ENCODE data around the gene PCYT2. TPM values are rescaled to one million over a fixed set of nuclear protein-coding genes. Genes with fewer than 3 reads are reported as not detected.

The PCYT2 gene
- total RNA-seq, 1 experiment from 2014 or later, result 31.4 TPM

DNA sequence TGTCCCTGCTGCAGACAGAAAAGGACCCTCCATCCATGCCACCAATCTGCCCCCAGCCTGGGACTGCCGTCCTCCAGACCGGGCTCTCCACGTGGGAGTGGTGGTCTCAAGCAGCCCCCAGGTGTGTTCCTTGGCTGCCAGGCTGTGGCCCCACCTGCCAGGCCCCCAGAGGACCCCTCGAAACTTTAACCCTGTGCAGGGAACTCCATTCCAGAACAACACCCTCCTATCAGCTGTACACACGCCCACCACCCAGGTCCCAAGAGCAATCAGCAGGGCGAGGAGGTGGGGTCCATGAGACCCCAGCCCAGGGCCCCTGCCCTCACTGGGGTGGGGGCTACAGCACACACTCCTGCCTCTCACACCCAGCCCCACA lies 24.5 kb upstream of the PCYT2 start (continued):
- TF ChIP-seq, protein P1, sequence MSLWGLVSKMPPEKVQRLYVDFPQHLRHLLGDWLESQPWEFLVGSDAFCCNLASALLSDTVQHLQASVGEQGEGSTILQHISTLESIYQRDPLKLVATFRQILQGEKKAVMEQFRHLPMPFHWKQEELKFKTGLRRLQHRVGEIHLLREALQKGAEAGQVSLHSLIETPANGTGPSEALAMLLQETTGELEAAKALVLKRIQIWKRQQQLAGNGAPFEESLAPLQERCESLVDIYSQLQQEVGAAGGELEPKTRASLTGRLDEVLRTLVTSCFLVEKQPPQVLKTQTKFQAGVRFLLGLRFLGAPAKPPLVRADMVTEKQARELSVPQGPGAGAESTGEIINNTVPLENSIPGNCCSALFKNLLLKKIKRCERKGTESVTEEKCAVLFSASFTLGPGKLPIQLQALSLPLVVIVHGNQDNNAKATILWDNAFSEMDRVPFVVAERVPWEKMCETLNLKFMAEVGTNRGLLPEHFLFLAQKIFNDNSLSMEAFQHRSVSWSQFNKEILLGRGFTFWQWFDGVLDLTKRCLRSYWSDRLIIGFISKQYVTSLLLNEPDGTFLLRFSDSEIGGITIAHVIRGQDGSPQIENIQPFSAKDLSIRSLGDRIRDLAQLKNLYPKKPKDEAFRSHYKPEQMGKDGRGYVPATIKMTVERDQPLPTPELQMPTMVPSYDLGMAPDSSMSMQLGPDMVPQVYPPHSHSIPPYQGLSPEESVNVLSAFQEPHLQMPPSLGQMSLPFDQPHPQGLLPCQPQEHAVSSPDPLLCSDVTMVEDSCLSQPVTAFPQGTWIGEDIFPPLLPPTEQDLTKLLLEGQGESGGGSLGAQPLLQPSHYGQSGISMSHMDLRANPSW (CRISPR knock-in tag; conservative IDR thresholded peaks at IDR 0.05; ENCODE audit: low read depth), result no peak
- TF ChIP-seq, protein P2, sequence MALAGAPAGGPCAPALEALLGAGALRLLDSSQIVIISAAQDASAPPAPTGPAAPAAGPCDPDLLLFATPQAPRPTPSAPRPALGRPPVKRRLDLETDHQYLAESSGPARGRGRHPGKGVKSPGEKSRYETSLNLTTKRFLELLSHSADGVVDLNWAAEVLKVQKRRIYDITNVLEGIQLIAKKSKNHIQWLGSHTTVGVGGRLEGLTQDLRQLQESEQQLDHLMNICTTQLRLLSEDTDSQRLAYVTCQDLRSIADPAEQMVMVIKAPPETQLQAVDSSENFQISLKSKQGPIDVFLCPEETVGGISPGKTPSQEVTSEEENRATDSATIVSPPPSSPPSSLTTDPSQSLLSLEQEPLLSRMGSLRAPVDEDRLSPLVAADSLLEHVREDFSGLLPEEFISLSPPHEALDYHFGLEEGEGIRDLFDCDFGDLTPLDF (CRISPR knock-in tag; IDR thresholded peaks at IDR 0.05), result no peak
- TF ChIP-seq, protein P3, sequence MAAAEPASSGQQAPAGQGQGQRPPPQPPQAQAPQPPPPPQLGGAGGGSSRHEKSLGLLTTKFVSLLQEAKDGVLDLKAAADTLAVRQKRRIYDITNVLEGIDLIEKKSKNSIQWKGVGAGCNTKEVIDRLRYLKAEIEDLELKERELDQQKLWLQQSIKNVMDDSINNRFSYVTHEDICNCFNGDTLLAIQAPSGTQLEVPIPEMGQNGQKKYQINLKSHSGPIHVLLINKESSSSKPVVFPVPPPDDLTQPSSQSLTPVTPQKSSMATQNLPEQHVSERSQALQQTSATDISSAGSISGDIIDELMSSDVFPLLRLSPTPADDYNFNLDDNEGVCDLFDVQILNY (CRISPR knock-in tag; IDR thresholded peaks at IDR 0.05), result no peak
- TF ChIP-seq NFATC4 (CRISPR knock-in tag; IDR thresholded peaks at IDR 0.05), result no peak
- TF ChIP-seq ZNF423 (CRISPR knock-in tag; IDR thresholded peaks at IDR 0.05), result no peak
- no peak for TF ChIP-seq ESRRA (CRISPR knock-in tag; IDR thresholded peaks at IDR 0.05; ENCODE audit: borderline replicate concordance)
- TF ChIP-seq, protein P4, sequence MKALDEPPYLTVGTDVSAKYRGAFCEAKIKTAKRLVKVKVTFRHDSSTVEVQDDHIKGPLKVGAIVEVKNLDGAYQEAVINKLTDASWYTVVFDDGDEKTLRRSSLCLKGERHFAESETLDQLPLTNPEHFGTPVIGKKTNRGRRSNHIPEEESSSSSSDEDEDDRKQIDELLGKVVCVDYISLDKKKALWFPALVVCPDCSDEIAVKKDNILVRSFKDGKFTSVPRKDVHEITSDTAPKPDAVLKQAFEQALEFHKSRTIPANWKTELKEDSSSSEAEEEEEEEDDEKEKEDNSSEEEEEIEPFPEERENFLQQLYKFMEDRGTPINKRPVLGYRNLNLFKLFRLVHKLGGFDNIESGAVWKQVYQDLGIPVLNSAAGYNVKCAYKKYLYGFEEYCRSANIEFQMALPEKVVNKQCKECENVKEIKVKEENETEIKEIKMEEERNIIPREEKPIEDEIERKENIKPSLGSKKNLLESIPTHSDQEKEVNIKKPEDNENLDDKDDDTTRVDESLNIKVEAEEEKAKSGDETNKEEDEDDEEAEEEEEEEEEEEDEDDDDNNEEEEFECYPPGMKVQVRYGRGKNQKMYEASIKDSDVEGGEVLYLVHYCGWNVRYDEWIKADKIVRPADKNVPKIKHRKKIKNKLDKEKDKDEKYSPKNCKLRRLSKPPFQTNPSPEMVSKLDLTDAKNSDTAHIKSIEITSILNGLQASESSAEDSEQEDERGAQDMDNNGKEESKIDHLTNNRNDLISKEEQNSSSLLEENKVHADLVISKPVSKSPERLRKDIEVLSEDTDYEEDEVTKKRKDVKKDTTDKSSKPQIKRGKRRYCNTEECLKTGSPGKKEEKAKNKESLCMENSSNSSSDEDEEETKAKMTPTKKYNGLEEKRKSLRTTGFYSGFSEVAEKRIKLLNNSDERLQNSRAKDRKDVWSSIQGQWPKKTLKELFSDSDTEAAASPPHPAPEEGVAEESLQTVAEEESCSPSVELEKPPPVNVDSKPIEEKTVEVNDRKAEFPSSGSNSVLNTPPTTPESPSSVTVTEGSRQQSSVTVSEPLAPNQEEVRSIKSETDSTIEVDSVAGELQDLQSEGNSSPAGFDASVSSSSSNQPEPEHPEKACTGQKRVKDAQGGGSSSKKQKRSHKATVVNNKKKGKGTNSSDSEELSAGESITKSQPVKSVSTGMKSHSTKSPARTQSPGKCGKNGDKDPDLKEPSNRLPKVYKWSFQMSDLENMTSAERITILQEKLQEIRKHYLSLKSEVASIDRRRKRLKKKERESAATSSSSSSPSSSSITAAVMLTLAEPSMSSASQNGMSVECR (CRISPR knock-in tag; IDR thresholded peaks at IDR 0.05; ENCODE audit: borderline replicate concordance), result no peak

DNA sequence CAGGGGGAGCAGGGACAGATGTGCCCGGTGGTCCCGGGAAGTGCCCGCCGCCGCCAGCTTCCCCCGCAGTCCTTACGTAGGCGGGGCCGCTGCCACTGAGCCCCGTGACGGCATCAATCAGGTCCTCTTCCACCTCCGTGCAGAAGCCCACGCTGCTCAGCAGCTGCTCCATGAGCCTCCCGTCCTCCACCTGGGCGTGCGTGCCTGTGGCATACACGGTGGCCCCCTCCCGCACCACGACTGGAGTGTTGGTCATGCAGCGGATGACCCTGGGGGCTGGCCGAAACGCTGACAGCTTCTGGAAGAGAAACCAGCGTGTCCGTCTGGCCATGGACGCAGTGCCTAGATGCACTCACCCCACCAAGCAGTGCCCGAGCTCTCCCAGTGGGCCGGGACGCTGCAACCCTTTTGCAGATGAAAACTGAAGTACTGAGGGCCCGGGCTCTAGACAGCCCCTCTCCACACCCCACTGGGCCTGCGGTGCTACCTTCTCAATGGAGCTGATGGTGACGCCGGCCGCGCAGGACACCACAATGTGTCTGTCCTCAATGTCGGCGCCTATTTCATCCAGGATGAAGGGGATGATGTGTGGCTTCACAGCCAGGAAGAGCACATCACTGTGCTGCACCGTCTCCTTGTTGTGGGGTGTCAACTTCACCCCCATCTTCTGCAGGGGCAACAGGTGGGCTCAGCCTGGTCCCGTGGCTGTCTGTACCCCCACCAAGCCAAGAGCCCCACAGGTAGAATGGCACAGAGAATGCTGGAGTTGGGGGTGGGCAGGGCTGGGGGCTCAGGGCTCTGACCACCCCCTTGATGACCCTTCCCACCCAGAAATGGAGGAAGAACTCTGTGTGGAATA lies 23.9 kb upstream of the PCYT2 start:
- Mint-ChIP-seq H3K36me3 (peaks cover 10% of the 10 kb centered on the region; the same call in 1 of the 2 replicates), H3K4me3 (peak overlapping the region; percentile 88), H3K27ac (no peak overlapping the region), H3K4me1 (peaks cover 15% of the 10 kb centered on the region; the same call in 1 of the 2 replicates), H3K27me3 (ENCODE audit: low read depth) (peaks cover 5% of the 10 kb centered on the region), H3K9me3 (no peaks in the 10 kb centered on the region)
- no peak for DNase-seq (ENCODE audit: low spot score)
- ChIA-PET POLR2A (interaction anchor here (1.0 kb wide), 1 partner anchor 143 kb away, joined by 3 read pairs; no protein-coding TSS in a partner anchor), CTCF (interaction anchor here (0.7 to 1.4 kb wide), 2 partner anchors 85 to 96 kb away, joined by 5 read pairs; partner anchors contain the start of gene RAC3)
- TF ChIP-seq, protein P5, sequence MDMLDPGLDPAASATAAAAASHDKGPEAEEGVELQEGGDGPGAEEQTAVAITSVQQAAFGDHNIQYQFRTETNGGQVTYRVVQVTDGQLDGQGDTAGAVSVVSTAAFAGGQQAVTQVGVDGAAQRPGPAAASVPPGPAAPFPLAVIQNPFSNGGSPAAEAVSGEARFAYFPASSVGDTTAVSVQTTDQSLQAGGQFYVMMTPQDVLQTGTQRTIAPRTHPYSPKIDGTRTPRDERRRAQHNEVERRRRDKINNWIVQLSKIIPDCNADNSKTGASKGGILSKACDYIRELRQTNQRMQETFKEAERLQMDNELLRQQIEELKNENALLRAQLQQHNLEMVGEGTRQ (CRISPR knock-in tag; IDR thresholded peaks at IDR 0.05), result no peak
- TF ChIP-seq, protein P2 (CRISPR knock-in tag; IDR thresholded peaks at IDR 0.05), result no peak
- TF ChIP-seq ZNF396 (CRISPR knock-in tag; IDR thresholded peaks at IDR 0.05; ENCODE audit: borderline replicate concordance) (no peak), CREB1 (CRISPR knock-in tag; IDR thresholded peaks at IDR 0.05) (no peak), SMAD3 (CRISPR knock-in tag; IDR thresholded peaks at IDR 0.05; ENCODE audit: borderline replicate concordance) (no peak)
- TF ChIP-seq, protein P4 (CRISPR knock-in tag; IDR thresholded peaks at IDR 0.05; ENCODE audit: borderline replicate concordance), result no peak
- ATAC-seq, result no peak
